Spinal cord (tissue), 10 donors: ENCODE results near the gene SERPINB10. TPM values are rescaled to one million over a fixed set of nuclear protein-coding genes. Genes with fewer than 3 reads are reported as not detected.

ENCODE experiments used
- DNase-seq, 6 donors: peaks; one replicate each; pipeline versions ENCODE4 v3.0.0 to v3.0.0-alpha.2; 2013 to 2015; ENCODE audit warnings: low spot score in 6 of 6, low read depth in 4 of 6
- H3K27ac ChIP-seq: one replicate; pipeline ENCODE4 v1.5.1; 2013; ENCODE audit warnings: low read depth, low read length, control low read depth
- H3K27me3 ChIP-seq: one replicate; pipeline ENCODE4 v1.6.1; 2013; ENCODE audit warnings: low read length; ENCODE audit not compliant: control insufficient read depth, insufficient read depth
- H3K36me3 ChIP-seq: one replicate; pipeline ENCODE4 v1.6.1; 2013; ENCODE audit warnings: low read length; ENCODE audit not compliant: control insufficient read depth, insufficient read depth
- H3K4me1 ChIP-seq: one replicate; pipeline ENCODE4 v1.6.1; 2013; ENCODE audit warnings: low read length; ENCODE audit not compliant: control insufficient read depth, insufficient read depth
- H3K4me3 ChIP-seq: one replicate; pipeline ENCODE4 v1.5.1; 2013; ENCODE audit warnings: low read depth, low read length, control low read depth
- H3K9me3 ChIP-seq: one replicate; pipeline ENCODE4 v1.6.1; 2013; ENCODE audit warnings: low read length; ENCODE audit not compliant: control insufficient read depth, insufficient read depth
- WGBS: methylation state at CpG from one replicate; pipeline ENCODE4 v1.1.5; 2013; ENCODE audit warnings: missing lambda C conversion rate; ENCODE audit not compliant: insufficient coverage; 5-methylcytosine and 5-hydroxymethylcytosine counted together
- long read RNA-seq, 4 donors: transcript quantifications; one replicate each; lab custom pipeline, GENCODE V29; 2026
- polyA plus RNA-seq, 2 donors: library from polyadenylated mRNA; unstranded; fragments of 120-200 nt; gene quantifications; one replicate each; pipeline ENCODE4 v1.2.1, GENCODE V29; 2013; ENCODE audit not compliant: insufficient read length in 2 of 2
- total RNA-seq, 2 donors: library from RNA; depleted of rRNA in 1 of 2; stranded (reverse); fragments of 120-200 nt in 1 of 2; fragments of >200 nt in 1 of 2; gene quantifications; one replicate each; pipeline versions ENCODE4 v1.2.3 to v1.2.4, GENCODE V29; 2013 to 2014
- donor health status: healthy.

Gene SERPINB10
- 1 to 10 TPM in 1 of 2 donors, under 1 TPM in 1; 0.33 to 3.7 TPM for total RNA-seq
- under 1 TPM in 1 of 2 donors, not detected in 1; 0.17 TPM for polyA plus RNA-seq
- long read RNA-seq, donor 1: 0 reads
- long read RNA-seq, donor 2: 0 reads
- long read RNA-seq, donor 3: 0 reads
- long read RNA-seq, donor 4: 0 reads

GRCh38 chr18:63907664-63908063, at the start of gene SERPINB10:
Gene SERPINB10 (plus strand): TSS chr18:63907958. CDS start chr18:63915511, 7,553 bp downstream.
- Histone ChIP-seq H3K27me3 (no peaks in the 10 kb centered on the region), H3K4me1 (no peaks in the 10 kb centered on the region), H3K9me3 (no peaks in the 10 kb centered on the region), H3K36me3 (no peaks in the 10 kb centered on the region), H3K4me3 (no peak within 1 kb of the TSS), H3K27ac (no peak within 1 kb of the TSS)
- DNase-seq: no peak

- H3K9me3 ChIP-seq: no peaks in the 10 kb centered on the region
- no CpG with 5 or more reads among the region's 1 CpG for WGBS
- no peaks in the 10 kb centered on the region for H3K27me3 ChIP-seq
- no peaks in the 10 kb centered on the region for H3K36me3 ChIP-seq
- no peak overlapping the region for H3K27ac ChIP-seq
- no peak overlapping the region for H3K4me3 ChIP-seq
- DNase-seq: no peak
- H3K4me1 ChIP-seq: no peaks in the 10 kb centered on the region
Measured at GRCh38 chr18:63858456-63858855, 49.3 kb upstream of the SERPINB10 start.

- Histone ChIP-seq H3K9me3 (no peaks in the 10 kb centered on the region), H3K4me1 (no peaks in the 10 kb centered on the region), H3K36me3 (no peaks in the 10 kb centered on the region), H3K27ac (no peak overlapping the region), H3K27me3 (no peaks in the 10 kb centered on the region), H3K4me3 (no peak overlapping the region)
- WGBS: 100% methylated on average over 2 of the region's 2 CpGs
- DNase-seq: no peak
Measured at GRCh38 chr18:63859781-63860475, 47.8 kb upstream of the SERPINB10 start.

- H3K9me3 ChIP-seq: no peaks in the 10 kb centered on the region
- no peak overlapping the region for H3K4me3 ChIP-seq
- H3K27ac ChIP-seq: no peak overlapping the region
- DNase-seq: no peak
- no peaks in the 10 kb centered on the region for H3K36me3 ChIP-seq
- whole genome bisulfite sequencing: 100% methylated on average over 2 of the region's 2 CpGs
- no peaks in the 10 kb centered on the region for H3K4me1 ChIP-seq
- no peaks in the 10 kb centered on the region for H3K27me3 ChIP-seq
Measured at GRCh38 chr18:63860531-63860930, 47.2 kb upstream of the SERPINB10 start.

GRCh38 chr18:63867368-63868125, 40.2 kb upstream of the SERPINB10 start:
- 97% methylated on average over 2 of the region's 3 CpGs for WGBS
- Histone ChIP-seq H3K27ac (no peak overlapping the region), H3K4me3 (no peak overlapping the region), H3K27me3 (no peaks in the 10 kb centered on the region), H3K4me1 (no peaks in the 10 kb centered on the region), H3K9me3 (no peaks in the 10 kb centered on the region), H3K36me3 (no peaks in the 10 kb centered on the region)
- DNase-seq: no peak

GRCh38 chr18:63868546-63868945, 39.2 kb upstream of the SERPINB10 start:
- 92% methylated on average over 2 of the region's 9 CpGs for WGBS
- Histone ChIP-seq H3K4me1 (no peaks in the 10 kb centered on the region), H3K36me3 (no peaks in the 10 kb centered on the region), H3K4me3 (no peak overlapping the region), H3K27me3 (no peaks in the 10 kb centered on the region), H3K27ac (no peak overlapping the region), H3K9me3 (no peaks in the 10 kb centered on the region)
- DNase-seq: no peak

GRCh38 chr18:63869374-63869773, 38.4 kb upstream of the SERPINB10 start:
- H3K9me3 ChIP-seq: no peaks in the 10 kb centered on the region
- H3K36me3 ChIP-seq: no peaks in the 10 kb centered on the region
- no peak overlapping the region for H3K27ac ChIP-seq
- no peak for DNase-seq
- no peak overlapping the region for H3K4me3 ChIP-seq
- H3K4me1 ChIP-seq: no peaks in the 10 kb centered on the region
- no peaks in the 10 kb centered on the region for H3K27me3 ChIP-seq
- 95% methylated on average over 9 of the region's 9 CpGs for WGBS

GRCh38 chr18:63869851-63870250, 37.9 kb upstream of the SERPINB10 start:
- Histone ChIP-seq H3K36me3 (no peaks in the 10 kb centered on the region), H3K4me1 (no peaks in the 10 kb centered on the region), H3K9me3 (no peaks in the 10 kb centered on the region), H3K27ac (no peak overlapping the region), H3K27me3 (no peaks in the 10 kb centered on the region), H3K4me3 (no peak overlapping the region)
- WGBS: 100% methylated on average over 2 of the region's 3 CpGs
- no peak for DNase-seq

- DNase-seq: no peak
- Histone ChIP-seq H3K27ac (no peak overlapping the region), H3K9me3 (no peaks in the 10 kb centered on the region), H3K36me3 (no peaks in the 10 kb centered on the region), H3K27me3 (no peaks in the 10 kb centered on the region), H3K4me1 (no peaks in the 10 kb centered on the region), H3K4me3 (no peak overlapping the region)
- no CpG with 5 or more reads among the region's 1 CpG for WGBS
Measured at GRCh38 chr18:63871836-63872235, 35.9 kb upstream of the SERPINB10 start.

GRCh38 chr18:63872586-63872985, 35.2 kb upstream of the SERPINB10 start:
- no peaks in the 10 kb centered on the region for H3K36me3 ChIP-seq
- H3K4me3 ChIP-seq: no peak overlapping the region
- no peaks in the 10 kb centered on the region for H3K27me3 ChIP-seq
- H3K4me1 ChIP-seq: no peaks in the 10 kb centered on the region
- H3K9me3 ChIP-seq: no peaks in the 10 kb centered on the region
- no peak for DNase-seq
- H3K27ac ChIP-seq: no peak overlapping the region
